NCI-H2107 treated with DMSO at 0.1 percent for 48 hours (cell line): ENCODE measurements around the gene NDRG2.
"Not testable (repeated sequence)": the region's sequence is repeated elsewhere in the genome, so short reads cannot be mapped to it uniquely, and the experiment has no call there.

ENCODE experiments used
- DNase-seq: peaks from one replicate; lab custom pipeline; 2025; ENCODE audit not compliant: unreplicated experiment; lab: John Stamatoyannopoulos, UW

Gene NDRG2

DNA sequence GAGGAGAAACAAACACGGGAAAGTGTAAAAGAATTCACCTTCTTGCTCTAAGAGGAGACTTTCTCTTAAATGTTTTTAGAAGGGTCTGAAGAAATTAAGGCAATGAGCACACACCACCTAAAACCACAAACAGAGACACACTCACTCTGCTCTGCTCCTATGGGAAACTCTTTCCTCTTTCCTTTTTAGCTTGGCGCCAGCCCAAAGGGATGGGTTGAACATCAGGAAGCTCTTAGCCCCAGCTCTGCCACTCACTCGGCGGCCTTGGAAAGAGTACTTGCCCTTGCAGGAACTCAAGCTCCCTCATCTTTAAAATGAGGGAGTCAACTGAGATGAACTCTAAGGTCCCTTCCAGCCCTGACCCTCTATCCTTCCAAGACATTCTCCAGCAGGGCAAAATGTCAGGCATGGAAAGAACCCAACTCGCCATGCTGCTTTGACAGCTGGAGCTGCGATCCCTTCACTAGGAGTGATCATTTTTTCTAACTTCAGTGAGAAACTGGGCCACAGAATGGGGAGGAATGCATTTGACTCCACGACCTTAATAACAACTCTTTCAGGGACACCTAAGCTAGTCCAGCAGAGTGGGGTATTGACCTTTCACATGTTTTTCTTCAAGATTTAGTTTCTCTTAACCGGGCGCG lies 31.8 kb upstream of the NDRG2 start:
- no peak for DNase-seq

GRCh38 chr14:21055432-21056117 lies 30.7 kb upstream of the NDRG2 start:
- no peak for DNase-seq

- no peak for DNase-seq
Observed at GRCh38 chr14:21054768-21055145, 29.9 kb upstream of the NDRG2 start.

- no peak for DNase-seq
Observed at GRCh38 chr14:21054123-21054767, 29.4 kb upstream of the NDRG2 start.

DNA sequence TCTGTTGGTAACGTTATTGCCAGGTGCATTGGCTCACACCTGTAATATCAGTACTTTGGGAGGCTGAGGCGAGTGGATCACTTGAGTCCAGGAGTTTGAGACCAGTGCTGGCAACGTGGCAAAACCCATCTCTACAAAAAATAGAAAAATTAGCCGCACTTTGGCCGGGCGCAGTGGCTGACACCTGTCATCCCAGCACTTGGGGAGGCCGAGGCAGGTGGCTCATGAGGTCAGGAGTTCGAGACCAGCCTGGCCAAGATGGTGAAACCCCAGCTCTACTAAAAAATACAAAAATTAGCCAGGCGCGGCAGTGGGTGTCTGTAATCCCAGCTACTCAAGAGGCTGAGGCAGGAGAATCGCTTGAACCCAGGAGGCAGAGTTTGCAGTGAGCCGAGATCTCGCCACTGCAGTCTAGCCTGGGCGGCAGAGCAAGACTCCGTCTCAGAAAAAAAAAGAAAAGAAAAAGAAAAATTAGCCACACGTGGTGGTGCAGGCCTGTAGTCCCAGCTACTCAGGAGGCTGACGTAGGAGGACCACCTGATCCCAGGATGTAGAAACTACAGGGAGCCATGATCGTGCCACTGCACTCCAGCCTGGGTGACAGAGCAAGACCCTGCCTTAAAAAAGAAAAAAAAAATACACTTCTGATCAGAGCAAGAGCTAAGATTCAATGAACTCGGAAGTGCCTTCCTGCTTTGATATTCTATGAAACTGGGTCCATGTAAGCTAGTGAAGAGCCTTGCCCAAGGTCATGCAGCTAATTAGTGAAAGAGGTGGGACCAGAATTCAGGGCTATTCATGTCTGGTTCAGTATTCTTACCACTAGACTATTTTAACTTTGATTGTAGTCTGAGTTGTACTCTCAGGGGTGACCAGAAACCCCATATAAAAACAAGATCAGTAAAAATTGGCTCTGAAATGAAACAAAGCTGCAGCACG lies 28.6 kb upstream of the NDRG2 start:
- no peak for DNase-seq

DNA sequence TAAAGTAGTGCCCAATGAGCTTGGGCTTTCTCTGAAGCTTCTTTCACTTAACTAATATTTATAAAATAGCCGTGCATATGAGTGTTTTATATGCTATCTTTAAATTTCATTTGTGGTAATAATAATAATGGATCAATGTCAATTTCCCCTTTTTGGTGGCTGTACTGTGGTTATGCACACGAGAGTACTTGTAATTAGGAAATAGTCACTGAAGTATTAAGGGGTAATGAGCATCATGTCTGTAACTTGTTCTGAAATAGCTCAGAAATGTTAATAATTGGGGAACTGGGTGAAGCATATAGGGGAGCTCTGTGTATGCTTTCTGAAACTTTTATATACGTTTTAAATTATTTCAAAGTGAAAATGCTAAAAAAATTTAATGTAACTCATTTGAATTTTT lies 25.7 kb upstream of the NDRG2 start:
- DNase-seq = no peak

- no peak for DNase-seq
Observed at GRCh38 chr14:21049271-21049673, 24.4 kb upstream of the NDRG2 start.

- no peak for DNase-seq
Observed at GRCh38 chr14:21048638-21049037, 23.8 kb upstream of the NDRG2 start.

DNA sequence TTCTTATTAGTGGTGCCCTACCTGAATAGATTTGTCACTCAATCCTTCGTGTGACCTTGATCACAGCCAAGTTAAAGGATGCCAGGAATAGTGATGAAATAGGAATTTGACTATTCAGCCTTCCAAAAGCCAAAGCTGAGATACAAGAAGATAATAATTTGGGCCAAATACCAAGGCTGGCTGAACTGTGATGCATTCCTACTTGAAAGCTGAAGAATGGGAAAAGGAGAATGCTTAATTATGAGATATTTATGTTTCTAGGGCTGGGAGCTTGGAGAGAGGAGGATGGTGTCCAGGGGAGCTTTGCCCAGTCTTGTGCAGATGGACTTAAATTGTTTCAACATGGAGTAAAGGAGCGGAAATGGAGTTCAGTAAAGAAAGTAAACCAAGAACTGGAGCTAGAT lies 22.5 kb upstream of the NDRG2 start:
- DNase-seq = no peak

- DNase-seq = no peak
Observed at GRCh38 chr14:21043974-21044618, 19.2 kb upstream of the NDRG2 start.

DNA sequence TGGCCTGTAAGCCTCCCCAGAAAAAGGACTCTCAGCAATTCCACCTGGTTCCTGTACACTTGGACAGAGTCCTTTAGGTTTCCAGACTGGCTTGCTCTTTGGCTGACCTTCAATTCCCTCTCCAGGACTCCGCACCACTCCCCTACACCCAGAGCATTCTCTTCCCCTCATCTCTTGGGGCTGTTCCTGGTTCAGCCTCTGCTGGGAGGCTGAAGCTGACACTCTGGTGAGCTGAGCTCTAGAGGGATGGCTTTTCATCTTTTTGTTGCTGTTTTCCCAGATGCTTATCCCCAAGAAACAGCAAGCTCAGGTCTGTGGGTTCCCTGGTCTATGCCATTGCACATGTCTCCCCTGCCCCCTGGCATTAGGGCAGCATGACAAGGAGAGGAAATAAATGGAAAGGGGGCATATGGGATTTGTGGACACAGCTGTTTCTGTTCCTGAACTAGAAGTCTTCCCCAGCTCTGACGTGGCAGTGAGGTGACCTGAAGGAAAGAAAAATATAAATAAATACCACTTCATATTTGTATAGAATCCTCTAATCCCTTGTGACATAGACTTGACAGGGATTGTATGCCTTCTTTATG lies 18.6 kb upstream of the NDRG2 start:
- no peak for DNase-seq

- no peak for DNase-seq
Observed at GRCh38 chr14:21042918-21043317, 18.1 kb upstream of the NDRG2 start.

GRCh38 chr14:21041676-21042433 lies 17.0 kb upstream of the NDRG2 start, which contains the start of gene RNASE7:
RNASE7 (plus strand) TSS chr14:21042362; CDS start chr14:21042993, 631 bp downstream.
- DNase-seq = no peak

GRCh38 chr14:21040941-21041340 lies 16.1 kb upstream of the NDRG2 start:
- not testable (repeated sequence) for DNase-seq

GRCh38 chr14:21040370-21040925 lies 15.6 kb upstream of the NDRG2 start:
- no peak for DNase-seq

GRCh38 chr14:21039585-21040369 lies 14.9 kb upstream of the NDRG2 start:
- DNase-seq = peak; percentile 52

DNA sequence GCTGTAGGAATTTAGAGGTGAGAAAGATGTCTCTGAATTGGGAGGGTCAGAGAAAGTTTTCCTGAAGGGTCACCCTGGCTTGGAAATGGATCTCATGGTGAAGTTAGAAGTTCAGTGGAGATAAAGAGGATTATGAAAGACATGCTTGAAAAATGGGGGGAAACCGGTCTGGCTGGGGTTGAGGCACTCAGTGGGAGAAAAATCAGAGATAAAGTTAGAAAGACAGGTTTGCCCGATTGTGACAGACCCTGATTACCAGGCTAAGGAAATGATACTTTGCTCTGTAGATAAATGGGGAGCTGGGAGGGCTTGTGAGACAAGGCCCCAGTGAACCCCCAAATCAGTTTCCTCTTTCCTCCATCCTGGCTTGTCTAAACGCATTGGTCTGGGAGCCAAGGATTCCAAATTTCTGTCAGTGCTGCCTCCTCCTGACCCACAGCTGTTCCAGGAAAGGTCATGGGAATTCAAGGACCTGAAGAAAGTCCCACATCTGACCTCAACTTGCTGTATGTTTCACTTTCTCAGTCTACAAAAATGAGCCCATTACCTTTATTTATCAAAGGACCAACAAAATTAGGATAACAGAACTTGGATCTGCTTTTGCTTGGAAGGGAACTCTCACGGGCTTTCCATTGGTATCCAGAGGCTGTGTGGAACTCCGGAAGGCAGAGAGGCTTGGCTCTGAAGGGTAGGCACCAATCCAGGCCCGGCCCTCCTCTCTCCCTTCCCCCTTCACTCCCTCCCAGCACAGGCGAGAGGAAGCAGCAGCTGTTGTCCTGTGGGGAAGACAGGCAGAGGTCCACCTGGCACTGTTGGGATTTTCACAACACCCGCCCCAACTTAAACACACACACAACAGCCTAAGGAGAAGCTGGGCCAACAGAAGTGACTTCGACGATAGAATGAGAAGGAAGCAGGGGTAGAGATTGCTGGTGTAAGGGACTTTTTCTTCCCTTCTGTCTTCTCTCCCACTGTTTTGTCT lies 13.9 kb upstream of the NDRG2 start:
- no peak for DNase-seq
